GM21423 (cell line): ENCODE results near the gene MARCHF3.

ENCODE experiments used
- ATAC-seq: cut with Tn5 transposase; IDR thresholded peaks from one replicate; pipeline ENCODE4 v1.9.1; 2021; ENCODE audit warnings: mild to moderate bottlenecking, moderate library complexity; ENCODE audit not compliant: unreplicated experiment

MARCHF3 gene

DNA sequence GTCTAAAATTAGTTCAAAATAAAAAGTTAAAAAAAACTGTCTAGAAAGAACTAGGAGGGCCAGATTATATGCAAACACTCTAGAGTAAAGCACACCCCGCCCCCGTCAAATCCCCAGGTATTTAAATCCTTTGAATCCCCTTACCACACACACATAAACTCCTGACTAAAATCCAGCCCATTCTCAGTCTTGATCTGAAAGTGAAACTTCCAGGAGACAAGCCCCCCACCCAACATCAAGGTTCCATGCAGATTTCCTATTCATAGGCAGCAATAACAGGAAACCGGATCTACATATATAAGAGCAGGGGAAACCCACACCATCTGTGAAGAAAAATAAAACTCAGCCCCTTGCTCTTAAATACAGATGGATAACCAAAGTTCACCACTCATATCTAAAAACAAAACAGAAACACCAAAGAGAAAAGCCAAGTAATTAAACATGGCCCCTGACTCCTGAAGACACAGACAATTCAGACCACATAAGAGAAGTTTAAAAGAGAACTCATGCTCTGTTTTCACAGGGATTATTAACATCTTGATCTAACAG is 42.3 kb downstream of the MARCHF3 start:
- peak; percentile 89 for ATAC-seq

GRCh38 chr5:126987271-126987899 is 43.0 kb downstream of the MARCHF3 start:
- no peak for ATAC-seq

DNA sequence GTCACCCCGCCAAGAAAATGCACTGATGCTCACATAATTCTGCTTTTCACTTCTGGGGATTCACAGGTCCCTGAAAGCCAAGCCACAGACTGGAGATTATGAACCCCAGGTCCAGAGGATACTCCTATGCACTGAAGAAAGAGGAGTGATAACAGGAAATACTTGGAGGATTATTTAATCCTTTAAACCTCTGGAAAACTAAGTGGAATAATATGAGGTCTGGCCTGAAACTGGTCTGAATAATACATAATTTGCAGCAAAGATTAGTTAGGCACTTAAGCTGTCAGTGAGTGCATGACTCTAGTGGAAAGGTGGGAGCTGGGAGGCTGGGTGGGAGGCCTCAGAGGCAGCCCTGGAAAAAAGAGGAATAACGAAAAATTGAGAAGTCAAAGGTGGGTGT is 45.7 kb downstream of the MARCHF3 start:
- no peak for ATAC-seq

DNA sequence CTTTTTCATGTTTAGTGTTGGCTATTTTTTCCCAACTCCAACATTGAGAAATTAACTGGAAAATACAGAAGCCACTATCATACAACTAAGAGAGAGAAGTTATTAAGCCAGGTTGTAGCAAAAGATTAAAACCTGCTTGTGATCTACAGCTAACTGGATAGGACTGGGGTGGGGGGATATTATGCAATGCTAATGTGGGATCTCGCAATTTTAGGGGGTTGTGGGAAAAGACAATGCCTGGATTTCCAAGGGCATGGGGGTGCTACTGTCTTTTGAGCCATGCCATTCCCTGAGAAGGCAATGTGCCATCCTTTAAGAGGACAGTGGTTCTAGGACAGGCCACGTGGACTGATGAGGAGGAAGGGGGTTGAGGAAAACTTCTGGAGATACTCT is 46.5 kb downstream of the MARCHF3 start:
- ATAC-seq, result no peak

GRCh38 chr5:126982926-126983873 is 47.2 kb downstream of the MARCHF3 start:
- no peak for ATAC-seq

DNA sequence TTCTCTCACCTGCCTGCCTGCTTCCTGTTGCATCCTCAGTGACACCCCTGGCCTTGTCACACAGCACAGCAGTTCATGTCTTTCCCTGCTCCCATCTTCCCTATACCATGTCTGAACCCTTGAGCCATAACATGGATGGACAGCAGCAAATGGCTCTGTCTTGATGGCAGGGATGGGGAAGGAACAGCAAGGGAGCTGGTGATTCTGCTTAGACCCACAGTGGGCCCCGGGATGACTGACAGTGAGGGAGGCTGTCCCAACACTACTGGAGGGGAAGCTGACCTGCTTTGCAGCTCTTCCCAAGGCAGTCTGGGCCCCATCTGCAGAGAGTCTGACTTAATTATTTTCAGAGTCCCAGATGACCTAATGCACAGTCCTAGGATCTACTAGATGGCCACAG is 48.2 kb downstream of the MARCHF3 start:
- ATAC-seq, result no peak

- ATAC-seq, result no peak
These were observed 48.7 kb downstream of the MARCHF3 start for GRCh38 chr5:126981701-126982100.

- no peak for ATAC-seq
These were observed 49.1 kb downstream of the MARCHF3 start for GRCh38 chr5:126981222-126981621.

GRCh38 chr5:126978258-126978657 is 52.1 kb downstream of the MARCHF3 start:
- no peak for ATAC-seq

DNA sequence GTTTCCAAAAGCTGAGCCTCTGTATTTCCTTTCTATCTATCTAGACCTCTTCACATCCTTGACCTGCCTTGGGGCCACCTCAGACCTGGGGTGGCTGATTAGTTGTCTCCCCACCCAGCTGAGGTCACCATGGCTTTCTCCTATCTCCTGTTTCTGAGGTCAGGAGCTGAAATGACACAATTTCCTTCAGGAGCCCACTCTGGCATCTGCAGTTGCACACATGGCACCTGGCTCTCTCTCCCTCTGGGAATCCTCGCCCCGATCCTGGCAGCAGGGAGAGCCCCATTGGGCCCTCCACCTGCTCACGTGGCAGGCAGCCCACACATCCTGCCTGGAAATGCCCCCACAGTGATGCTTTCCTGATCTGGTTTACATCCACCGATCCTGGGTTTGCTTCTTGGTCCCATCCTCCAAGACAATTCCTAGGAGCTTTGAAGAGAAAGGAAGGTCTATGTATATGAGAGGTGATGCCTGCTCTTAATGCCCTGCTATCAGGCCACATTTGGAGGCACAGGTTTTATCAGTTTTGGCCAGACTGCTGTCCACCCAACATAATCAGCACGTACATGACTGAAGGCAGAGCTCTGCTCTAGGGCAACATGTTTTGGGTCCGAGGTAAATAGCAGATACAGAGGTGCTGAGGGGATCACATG is 53.7 kb downstream of the MARCHF3 start:
- ATAC-seq, result no peak

- ATAC-seq, result no peak
These were observed 54.6 kb downstream of the MARCHF3 start for GRCh38 chr5:126975796-126976195.

- ATAC-seq, result no peak
These were observed 57.2 kb downstream of the MARCHF3 start for GRCh38 chr5:126973193-126973592.

DNA sequence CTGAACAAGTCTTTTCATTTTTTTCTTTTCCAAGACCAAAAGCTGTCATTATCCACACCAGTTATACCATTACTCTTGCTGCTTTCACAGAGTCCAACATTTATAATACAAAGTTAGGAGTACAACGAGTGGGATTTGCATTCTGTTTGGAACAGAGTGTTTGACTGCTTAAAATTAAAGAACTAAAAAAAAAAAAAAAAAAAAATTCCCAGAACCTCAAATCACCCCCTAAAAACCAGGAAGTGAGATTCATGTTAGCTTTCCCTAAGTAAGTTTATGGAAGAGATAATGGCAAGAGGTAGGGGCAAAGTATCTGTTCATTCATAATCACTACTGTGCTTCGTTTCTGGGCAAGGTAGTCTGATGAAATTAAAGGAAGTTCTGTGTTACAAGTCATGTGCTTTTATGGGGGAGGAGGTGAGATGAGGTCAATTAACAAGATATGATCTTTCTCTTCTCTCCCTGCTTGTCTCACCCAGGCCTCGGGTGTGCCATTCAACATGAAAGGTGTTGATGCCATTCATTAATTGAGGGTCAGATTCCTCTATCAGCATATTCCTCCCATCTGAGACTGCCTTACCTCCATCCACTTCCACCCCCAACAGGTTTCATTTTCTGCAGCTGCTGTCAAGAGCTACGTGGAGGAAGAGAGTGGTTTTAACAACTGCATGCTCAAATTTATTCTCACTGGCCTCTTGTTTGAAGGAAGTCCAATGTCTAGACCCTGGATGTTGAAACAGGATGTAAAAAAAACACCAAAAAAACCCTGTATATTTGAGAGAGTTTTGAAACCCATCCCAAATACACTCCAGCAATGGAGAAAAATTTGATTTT is 58.1 kb downstream of the MARCHF3 start:
- ATAC-seq, result peak; percentile 71

DNA sequence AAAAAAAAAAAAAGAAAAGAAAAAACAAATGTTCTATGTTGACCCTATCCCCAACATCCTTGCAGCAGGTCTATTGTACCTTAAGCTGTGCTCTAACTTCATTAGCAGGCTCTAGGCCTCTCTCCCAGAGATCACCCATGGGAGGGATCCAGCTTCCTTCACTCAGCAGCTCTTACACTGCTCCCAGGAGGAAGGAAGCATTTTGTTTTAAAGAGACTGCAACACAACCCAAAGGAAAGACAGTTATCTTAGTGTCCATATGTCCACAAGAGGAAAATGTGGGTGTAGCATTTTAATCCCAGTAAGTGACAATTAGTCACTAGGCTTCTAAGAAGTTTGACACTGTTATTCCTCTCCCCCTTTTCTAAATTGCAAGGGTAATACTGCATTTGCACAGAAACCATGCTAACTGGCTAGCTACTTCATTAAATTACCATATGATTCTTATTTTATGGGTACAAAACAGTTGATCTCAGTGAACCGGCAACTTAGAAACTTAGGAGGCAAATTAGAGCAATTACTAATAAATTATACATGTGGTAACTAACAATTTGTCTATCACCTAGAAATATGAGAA is 58.8 kb downstream of the MARCHF3 start:
- ATAC-seq, result no peak

- no peak for ATAC-seq
These were observed 59.8 kb downstream of the MARCHF3 start for GRCh38 chr5:126970517-126971017.

DNA sequence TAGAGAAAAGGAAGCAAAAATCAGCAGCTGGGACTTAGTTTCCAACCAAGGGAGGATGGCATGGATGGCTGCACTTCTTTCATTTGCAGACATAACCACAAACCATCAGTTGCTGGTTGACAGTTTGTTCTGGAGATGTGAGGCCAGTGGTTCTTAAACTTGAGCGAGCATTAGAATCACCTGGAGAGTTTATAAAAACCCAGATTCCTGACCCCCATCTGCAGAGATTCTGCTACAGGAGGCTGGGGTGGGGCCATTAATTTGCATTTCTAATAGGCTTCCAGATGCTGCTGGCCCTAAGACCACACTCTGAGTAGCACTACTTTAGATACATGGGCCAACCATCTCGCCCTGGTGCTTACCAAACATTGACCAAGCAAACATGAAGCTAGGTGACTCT is 60.8 kb downstream of the MARCHF3 start:
- ATAC-seq, result peak; percentile 33

- ATAC-seq, result no peak
These were observed 62.4 kb downstream of the MARCHF3 start for GRCh38 chr5:126967808-126968466.

GRCh38 chr5:126965487-126965886 is 64.9 kb downstream of the MARCHF3 start:
- peak; percentile 31 for ATAC-seq

- ATAC-seq, result peak; percentile 47
These were observed 65.3 kb downstream of the MARCHF3 start for GRCh38 chr5:126965061-126965475.
